ENCODE data around the gene OPN3.

The OPN3 gene

DNA sequence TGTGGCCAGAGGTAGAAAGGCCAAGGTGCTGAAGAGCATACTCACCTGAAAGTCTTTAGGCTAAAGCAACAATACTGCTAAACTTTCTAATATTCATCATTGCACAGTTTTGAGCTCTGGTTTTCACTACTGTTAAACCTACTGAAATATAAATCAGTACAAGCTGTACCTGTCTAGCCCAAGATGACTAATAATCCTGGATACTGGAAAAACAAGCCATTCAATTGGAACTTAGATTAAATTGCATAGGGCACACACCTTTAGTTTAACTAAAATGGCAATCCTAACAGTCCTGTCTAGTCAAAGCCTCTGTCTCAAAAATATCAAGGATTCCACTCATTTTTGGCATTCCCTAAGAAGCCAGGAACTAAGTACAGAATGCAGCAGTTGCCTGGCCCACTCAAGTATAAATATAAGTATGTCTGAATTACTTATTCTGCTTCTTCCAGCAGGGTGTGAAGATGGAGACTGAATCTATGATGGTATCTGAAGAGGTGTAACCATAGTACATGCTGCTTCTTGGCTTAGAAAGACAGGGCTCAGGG is 3.1 kb downstream of the OPN3 start:
- TF ChIP-seq, protein P1, sequence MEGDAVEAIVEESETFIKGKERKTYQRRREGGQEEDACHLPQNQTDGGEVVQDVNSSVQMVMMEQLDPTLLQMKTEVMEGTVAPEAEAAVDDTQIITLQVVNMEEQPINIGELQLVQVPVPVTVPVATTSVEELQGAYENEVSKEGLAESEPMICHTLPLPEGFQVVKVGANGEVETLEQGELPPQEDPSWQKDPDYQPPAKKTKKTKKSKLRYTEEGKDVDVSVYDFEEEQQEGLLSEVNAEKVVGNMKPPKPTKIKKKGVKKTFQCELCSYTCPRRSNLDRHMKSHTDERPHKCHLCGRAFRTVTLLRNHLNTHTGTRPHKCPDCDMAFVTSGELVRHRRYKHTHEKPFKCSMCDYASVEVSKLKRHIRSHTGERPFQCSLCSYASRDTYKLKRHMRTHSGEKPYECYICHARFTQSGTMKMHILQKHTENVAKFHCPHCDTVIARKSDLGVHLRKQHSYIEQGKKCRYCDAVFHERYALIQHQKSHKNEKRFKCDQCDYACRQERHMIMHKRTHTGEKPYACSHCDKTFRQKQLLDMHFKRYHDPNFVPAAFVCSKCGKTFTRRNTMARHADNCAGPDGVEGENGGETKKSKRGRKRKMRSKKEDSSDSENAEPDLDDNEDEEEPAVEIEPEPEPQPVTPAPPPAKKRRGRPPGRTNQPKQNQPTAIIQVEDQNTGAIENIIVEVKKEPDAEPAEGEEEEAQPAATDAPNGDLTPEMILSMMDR (conservative IDR thresholded peaks at IDR 0.05; ENCODE audit: low read depth): no peak
- POLR2A ChIA-PET (ENCODE audit: low non-redundant PET): no interaction called here
- no peak overlapping the region for H3K27ac ChIP-seq
- no peak for DNase-seq (ENCODE audit: low spot score)
- CTCF ChIA-PET: no interaction called here

DNA sequence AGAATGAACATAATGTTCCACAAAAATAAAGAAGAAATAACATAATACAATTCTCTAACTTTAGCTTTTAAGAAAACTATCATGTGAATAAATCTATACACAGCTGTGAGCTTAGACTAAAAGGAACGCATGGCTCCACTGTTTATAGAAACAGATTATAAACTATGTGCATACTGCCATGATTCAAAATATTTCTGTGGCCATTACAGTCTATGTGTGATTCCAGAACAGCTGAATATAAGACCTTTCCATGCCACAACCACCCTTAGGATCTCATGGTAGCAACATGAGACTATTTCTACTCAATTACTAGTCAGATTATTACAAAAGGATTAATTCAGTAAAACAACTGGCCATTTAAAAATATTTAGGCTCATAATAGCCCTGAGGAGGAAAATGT is 3.9 kb downstream of the OPN3 start:
- ChIA-PET CTCF (no interaction called here), POLR2A (ENCODE audit: low non-redundant PET) (no interaction called here)
- TF ChIP-seq, protein P1 (conservative IDR thresholded peaks at IDR 0.05; ENCODE audit: low read depth): no peak
- DNase-seq (ENCODE audit: low spot score): no peak
- H3K27ac ChIP-seq: no peak overlapping the region

DNA sequence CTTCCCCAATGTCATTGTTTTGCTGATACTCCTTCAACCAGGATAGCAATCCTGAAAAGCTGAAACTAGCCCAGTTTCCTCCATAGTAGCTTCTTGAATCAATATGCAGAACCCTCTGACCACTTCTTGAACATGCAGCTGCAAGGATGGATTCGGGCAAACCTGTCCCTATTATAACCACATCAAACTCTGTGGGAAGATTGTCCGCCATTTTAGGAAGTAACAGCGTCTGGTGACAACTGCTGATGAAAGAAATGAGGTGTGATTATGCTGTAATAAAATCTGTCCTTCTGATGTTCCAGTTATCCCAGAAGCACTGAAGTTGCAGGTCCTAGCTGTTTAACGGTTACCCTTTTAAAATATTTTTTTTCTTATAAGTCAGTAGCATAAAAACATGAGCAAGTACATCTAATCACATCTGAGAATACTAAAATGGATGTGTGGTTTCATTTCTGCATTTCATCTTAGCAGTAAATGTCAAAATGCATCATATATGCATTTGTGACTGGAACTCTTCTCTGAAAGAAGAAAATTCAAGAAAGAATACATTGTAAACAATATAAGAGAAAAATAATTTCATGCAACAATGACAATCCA is 4.5 kb downstream of the OPN3 start:
- no peak for DNase-seq (ENCODE audit: low spot score)
- POLR2A ChIA-PET (ENCODE audit: low non-redundant PET): no interaction called here
- CTCF ChIA-PET: no interaction called here

DNA sequence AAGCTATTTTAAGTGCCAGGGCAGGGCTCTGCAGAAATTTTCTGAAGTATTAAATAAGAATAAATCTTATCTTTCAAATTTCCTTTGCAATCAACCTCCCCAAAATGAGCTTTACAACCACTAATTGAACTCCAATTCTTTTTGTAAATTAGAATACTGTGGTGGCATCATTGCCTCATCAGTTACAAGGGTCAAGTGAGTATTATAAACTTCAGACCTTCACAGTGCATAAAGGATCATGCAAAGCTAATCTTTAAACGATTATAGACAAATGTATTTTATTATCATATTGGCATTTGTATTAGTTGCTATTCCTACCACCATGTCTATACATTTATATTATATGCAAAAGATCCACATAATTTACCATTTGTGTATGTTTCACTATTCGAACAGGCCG is 7.2 kb downstream of the OPN3 start:
- no peak for DNase-seq (ENCODE audit: low spot score)
- CTCF ChIA-PET: interaction anchor here (0.6 kb wide), 2 partner anchors 144 to 365 kb away, joined by 3 read pairs; no protein-coding TSS in a partner anchor
- TF ChIP-seq, protein P1 (conservative IDR thresholded peaks at IDR 0.05; ENCODE audit: low read depth): no peak
- POLR2A ChIA-PET (ENCODE audit: low non-redundant PET): no interaction called here
- no peak overlapping the region for H3K27ac ChIP-seq

More for the DNA sequence above, 4.5 kb downstream of the OPN3 start:
- TF ChIP-seq, protein P1 (conservative IDR thresholded peaks at IDR 0.05; ENCODE audit: low read depth): no peak
- no peak overlapping the region for H3K27ac ChIP-seq

DNA sequence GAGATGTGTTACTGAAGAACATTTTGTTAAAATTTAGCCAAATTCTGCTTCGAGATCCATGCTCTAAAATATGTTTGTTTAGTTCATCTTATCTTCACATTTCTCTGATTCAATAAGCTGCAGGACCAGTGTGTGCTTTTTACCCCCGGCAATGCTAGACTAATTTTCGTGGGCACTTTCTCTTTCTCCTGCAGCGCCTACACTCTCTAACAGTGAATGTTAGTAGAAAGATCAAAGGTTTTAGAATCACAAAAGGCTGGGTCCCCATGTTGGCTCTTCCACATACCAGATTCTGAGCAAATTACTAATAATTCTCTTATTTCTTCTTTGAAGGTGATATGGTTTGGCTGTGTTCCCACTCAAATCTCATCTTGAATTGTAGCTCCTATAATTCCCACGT is 8.5 kb downstream of the OPN3 start:
- ChIA-PET POLR2A (ENCODE audit: low non-redundant PET) (no interaction called here), CTCF (no interaction called here)
- TF ChIP-seq, protein P1 (conservative IDR thresholded peaks at IDR 0.05; ENCODE audit: low read depth): no peak
- H3K27ac ChIP-seq: no peak overlapping the region
- DNase-seq (ENCODE audit: low spot score): no peak

DNA sequence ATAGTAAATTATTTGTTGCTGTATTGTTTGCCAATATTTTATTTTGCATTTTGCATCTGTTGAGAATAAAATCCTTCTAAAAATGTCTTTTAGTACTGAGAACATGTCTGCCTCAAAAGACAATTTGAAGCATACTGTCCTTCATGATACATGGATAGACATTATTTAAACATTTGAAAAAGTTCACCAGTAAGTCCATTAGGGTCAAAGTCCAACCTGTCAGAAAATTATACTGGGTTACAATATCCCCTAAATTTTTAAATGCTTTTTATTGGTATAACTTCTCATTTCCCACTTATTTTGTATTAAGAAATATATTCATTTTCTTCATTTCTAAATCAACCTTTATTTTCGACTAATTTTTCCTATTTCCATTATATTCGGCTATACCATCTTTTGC is 9.3 kb downstream of the OPN3 start:
- TF ChIP-seq, protein P1 (conservative IDR thresholded peaks at IDR 0.05; ENCODE audit: low read depth): no peak
- no peak overlapping the region for H3K27ac ChIP-seq
- CTCF ChIA-PET: no interaction called here
- no peak for DNase-seq (ENCODE audit: low spot score)
- POLR2A ChIA-PET (ENCODE audit: low non-redundant PET): no interaction called here
